Measurements from ENCODE around the gene COL4A6.
"Not testable (repeated sequence)": the region's sequence is repeated elsewhere in the genome, so short reads cannot be mapped to it uniquely, and the experiment has no call there.

Gene COL4A6

DNA sequence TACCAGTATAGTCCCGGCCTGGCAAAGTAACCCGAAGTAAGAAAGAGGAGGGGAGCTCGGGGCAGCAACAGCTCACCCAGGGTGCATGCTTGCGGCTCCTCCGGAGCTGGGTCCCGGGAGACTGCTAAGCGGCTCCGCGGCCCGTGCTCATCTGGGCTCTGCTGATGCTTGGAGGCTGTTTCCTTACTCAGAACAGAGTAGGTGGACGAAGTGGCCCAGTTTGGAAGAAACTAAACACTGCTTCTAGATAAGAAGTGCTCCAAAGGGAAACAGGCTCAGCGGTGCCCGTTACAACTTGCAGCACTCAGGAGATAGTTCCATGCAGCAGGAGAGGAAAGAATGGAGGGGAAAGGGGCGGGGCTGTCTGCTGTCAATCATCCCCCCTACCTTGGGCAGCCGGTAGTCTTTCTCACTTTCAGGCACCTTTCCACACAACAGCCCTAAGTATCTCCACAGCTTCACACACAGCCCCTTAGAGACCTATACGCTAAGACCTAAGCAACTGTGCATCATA, at the start of gene COL4A6:
Gene COL4A6, minus strand, starts transcription at position 313 of the 514 bp plus-strand sequence. Its CDS starts 226 bp downstream, at position 87.
- DNase-seq, result no peak

DNA sequence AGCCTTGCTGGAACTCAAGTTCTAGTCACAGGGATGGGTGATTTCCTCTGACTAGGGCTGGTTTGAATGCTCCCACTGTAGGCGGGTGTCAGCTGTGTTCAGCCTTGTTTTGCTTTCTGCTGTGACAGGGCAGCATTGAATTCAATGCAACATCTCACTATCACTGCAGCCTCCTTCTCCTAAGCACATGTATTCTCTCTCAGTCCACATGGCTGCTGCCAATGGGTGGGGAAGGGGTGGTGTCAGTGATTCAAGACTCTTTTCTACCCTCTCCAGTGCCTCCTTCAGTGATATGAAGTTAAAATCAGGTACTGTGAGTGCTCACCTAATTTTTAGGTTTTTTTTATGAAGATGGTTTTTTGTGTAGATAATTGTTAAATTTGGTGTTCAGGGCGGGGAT, 47.7 kb upstream of the COL4A6 start:
- DNase-seq, result no peak

DNA sequence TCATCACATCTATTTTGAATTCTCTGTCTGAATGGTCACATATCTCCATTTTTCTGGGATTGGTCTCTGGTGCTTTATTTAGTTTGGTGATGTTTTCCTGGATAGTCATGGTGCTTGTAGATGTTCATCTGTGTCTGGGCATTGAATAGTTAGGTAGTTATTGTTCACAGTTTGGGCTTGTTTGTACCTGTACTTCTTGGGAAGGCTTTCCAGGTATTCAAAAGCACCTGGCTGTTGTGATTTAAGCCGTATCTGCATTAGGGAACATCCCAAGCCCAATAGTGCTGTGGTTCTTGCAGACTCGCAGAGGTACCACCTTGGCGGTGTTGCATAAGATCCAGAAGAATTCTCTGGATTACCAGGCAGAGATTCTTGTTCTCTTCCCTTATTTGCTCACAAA, 46.0 kb upstream of the COL4A6 start:
- no peak for DNase-seq

- not testable (repeated sequence) for DNase-seq
Measured at GRCh38 chrX:108481528-108481927, 43.3 kb upstream of the COL4A6 start.

DNA sequence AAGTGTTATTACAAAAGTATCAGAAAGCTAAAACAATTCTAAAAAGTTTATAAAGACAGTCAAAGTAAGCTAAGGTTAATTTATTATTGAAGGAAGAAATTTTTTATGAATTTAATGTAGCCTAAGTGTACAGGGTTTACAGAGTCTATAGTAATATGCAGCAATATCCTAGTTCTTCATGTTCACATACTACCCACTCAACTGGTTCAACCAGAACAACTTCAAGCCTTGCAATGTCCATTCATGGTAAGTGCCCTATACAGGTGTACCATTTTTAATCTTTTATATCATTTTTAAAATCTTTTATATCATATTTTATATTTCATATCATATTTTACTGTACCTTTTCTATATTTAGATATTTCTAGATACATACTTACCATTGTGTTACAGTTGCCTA, 35.8 kb upstream of the COL4A6 start:
- no peak for DNase-seq

DNA sequence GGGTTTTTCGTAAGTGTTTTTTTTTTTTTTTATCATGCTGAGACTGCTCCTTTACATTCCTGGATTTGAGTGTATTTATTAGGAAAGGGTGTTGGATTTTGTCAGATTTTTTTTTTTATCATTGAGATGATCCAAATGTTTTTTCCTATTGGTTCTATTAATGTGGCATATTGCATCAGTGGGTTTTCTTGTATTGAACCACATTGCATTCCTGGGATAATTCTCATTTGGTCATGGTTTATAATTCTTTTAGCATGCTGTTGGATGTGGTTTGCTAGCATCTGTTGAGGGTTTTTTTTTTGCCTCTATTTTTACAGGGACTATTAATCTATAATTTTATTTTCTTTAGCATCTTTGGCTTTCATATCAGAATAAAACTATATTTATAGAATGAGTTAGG, 30.3 kb upstream of the COL4A6 start:
- no peak for DNase-seq

DNA sequence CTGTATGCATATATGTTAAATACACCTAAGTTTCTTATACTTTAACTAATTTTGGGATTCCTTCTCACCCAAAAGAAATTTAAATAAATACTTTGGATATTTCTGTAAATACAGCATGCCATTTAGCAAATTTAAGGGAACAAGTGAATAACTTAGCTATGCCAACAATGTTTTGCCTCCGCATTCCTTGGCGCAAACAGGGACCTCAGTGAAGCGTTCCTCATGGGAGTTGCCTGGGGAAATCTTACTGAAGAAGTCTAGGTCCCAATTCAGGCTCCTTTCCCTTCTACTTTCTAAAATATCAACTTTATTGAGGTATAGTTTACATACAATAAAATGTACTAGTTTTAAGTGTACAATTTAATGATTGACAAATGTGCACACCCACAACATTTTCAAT, 26.4 kb upstream of the COL4A6 start:
- DNase-seq, result no peak

DNA sequence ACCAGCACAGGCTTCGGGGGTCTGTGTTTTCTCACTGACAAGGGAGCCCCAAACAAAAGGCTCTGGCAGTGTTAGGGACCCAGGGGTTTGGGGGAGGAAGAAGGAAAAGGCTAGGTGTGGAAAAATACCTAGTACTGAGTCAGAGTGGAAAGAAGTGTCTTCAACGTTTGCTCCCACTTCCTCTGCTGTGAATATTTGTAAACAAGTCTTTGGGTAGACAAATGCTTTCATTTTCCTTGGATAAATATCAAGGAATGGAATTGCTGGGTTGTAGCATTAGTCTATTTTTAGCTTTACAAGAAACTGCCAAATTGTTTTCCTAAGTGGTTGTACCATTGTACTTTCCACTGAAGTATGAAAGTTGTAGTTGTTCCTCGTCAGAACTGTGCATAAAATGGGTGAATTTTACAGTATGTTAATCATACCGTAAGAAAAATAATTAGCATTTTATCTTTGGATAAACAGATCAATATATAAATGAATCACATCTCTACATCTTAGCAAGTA, 18.8 kb upstream of the COL4A6 start:
- no peak for DNase-seq

DNA sequence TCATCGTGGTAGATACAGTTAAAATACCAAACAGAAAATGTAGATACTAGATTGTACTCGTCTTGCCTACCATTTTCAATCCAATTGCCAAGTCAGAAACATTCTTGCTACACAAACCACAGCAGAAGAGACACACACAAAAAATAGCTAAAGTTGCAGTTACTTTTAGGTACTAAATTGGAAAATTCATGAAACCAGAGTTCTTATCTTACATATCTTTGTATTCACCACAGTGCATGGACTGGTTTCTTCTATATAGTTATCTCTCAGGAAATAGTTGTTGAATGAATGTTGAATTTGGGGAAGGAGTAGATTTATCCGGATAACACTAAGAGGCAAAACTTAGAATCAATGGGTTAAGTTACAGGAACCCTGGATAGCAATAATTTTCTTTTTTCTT, 15.6 kb upstream of the COL4A6 start:
- DNase-seq, result no peak

DNA sequence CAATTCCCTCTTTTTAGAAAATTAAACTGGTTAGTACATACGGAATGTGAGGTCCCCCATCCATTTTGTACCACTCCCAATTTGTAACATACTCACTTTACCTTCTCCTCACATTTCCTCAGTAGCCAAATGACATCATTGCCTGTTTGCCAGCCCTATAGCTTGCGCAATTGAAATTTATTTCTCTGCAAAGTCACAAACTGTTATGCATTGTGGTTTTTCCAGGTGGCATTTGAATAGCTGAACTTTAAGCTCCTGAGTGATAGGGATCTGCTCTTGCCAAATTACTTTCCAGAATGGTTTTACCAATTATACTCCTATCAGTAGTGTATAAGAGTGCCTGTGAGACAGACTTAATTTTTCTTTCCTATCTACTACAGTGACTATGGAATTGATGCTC, 9.1 kb upstream of the COL4A6 start:
- DNase-seq, result no peak

- DNase-seq, result no peak
Measured at GRCh38 chrX:108442901-108443464, 4.8 kb upstream of the COL4A6 start.

DNA sequence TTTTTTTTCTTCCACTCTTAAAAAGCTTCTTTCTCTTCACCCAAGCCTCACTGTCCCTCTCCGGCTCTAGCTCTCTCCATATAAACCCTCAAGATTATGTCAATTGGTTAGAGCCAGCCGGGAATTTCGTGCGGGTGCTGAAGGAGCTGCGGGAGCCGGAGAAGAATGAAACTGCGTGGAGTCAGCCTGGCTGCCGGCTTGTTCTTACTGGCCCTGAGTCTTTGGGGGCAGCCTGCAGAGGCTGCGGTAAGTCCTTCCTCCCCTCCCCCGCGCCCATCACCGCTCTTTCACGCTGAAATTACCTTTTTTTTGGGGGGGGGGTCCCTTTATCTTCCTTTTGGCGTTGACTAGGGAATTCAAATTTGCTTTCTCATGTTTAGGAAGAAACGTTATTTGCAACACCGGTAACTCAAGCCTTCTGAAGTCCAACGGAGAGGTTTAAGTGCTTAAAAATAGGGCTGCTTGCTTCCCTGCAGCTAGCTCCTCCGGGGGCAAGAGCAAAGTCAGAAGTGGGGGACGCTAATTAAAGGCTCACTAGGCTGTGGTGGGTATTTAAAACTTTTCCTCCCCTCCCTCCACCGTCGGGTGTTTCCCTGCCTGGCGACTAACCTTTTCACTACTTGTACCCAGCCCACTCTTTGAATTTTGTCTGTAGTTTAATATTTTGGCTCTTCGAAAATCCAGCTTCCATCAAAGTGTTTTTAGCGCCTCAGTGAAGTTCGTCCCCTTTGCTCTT, 1.9 kb upstream of the COL4A6 start:
- no peak for DNase-seq

DNA sequence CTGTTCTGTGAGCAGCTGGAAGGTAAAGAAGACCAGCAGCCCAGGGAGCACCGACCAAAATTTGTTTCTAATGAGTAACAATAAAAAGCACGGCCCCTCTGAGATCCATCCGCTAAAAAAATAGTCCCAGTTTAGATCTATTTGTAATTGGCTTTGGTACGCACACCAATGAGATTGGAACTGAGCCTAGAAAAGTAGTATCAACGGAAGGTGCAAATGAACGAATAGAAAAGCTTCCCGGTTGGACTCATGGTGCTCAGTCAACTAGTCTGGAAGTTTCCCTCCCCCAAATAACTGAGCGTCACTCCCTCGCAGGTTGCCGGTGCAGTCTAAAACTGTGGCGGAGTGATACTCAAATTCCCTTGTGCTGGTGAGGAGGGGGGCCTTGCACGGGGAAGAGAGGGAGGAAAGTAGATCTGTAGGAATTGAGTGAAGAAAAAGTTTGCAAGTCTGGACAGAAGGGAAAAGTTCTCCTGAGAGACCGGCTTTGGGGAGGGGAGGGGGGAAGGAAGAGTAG, 1.3 kb upstream of the COL4A6 start, which contains the start of gene COL4A5:
Gene COL4A5, plus strand, starts transcription at position 413 of the 517 bp plus-strand sequence. CDS start 288 bp downstream, outside the sequence.
- no peak for DNase-seq

- DNase-seq, result no peak
Measured at GRCh38 chrX:108437349-108438109, 693 bp downstream of the COL4A6 start.

GRCh38 chrX:108435261-108435660, 3.0 kb downstream of the COL4A6 start:
- DNase-seq, result no peak

GRCh38 chrX:108426262-108426661, 12.0 kb downstream of the COL4A6 start:
- no peak for DNase-seq

DNA sequence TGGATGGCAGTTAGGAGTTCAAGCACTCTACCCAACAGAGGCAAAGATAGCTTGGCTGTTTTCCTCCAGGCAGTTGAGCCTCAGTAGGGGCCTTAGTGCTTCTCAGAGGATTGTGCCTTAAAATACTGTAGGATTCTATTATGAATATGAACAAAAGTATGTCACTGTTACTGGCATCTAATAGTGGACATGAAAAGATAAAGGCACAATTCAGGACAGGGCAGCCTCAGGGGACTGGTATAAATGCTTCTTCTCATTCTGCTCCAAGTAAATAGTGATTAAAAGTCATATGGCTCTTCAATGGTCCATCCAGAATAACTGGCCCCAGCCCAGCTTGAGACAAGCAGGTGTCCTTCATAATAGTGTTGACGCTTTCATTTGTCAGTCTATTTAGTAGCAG, 17.7 kb downstream of the COL4A6 start:
- DNase-seq, result no peak

DNA sequence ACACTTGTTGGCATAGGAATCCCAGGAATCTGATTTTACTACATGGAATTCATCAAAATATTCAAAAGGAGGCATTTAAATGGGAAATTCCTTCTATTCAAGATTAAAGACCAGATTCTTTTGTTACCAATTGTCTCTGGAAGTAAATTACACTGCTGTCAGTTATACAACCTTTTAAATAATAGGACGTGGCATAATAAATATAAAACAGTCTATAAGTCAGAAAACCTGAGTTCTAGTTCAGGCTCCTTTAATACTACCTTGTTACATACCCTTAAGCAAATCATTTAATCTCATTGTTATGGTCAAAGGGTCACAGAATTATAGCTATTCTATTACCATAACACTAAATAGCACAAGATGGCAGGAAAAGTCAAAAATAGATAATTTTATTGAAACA, 18.8 kb downstream of the COL4A6 start:
- no peak for DNase-seq

GRCh38 chrX:108417257-108417656, 21.0 kb downstream of the COL4A6 start:
- no peak for DNase-seq

- no peak for DNase-seq
Measured at GRCh38 chrX:108415891-108416290, 22.3 kb downstream of the COL4A6 start.

DNA sequence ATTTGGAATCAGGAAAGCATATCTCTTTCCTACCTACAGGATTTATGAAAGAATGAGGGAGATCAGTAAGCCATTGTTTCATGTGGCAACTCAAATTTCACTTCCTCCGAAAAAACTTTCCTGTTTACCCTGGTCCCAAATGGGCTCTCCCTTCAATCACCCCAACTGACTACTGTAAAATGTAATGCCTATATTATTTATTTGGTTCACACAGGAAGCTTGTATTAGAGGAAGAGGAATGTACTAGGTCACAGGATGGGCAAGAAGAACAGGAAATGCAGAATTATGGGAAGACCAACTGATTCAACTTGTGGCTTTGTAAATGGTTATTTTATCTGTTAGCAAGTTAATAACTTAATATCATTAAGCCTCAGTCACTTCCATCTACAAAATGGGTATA, 23.1 kb downstream of the COL4A6 start:
- DNase-seq, result no peak

- DNase-seq, result no peak
Measured at GRCh38 chrX:108412783-108413182, 25.4 kb downstream of the COL4A6 start.

GRCh38 chrX:108399418-108400165, 38.6 kb downstream of the COL4A6 start:
- no peak for DNase-seq
